Stimulated activated CD4-positive, alpha-beta T cell treated with anti-CD3 and anti-CD28 coated beads, Interleukin-4, amount 100 ng/mL, for 4 hours (primary cell): ENCODE measurements around the gene NPNT.

Experiments used
- DNase-seq, 2 experiments: peaks; one replicate each; pipeline ENCODE4 v3.0.0-alpha.2; 2020

Gene NPNT

DNA sequence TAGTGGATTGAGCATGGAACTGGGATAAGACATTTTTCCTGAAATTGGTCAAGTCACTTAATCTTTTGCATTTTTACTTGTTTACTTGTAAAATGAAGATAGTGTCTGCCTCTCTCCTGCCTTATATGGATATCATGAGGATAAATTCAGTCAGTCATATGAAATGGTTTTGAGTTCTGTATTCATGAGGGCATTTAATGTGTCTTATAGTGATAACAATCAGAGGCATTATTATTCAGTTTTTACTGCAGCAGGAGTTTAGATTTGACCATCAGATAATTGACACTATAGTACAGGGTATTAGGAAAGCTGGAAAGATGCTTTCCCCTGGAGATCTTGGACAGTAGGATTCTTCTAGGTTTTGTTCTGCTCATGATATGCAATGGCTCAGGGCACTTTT lies 26.0 kb downstream of the NPNT start:
- no peak for DNase-seq

DNA sequence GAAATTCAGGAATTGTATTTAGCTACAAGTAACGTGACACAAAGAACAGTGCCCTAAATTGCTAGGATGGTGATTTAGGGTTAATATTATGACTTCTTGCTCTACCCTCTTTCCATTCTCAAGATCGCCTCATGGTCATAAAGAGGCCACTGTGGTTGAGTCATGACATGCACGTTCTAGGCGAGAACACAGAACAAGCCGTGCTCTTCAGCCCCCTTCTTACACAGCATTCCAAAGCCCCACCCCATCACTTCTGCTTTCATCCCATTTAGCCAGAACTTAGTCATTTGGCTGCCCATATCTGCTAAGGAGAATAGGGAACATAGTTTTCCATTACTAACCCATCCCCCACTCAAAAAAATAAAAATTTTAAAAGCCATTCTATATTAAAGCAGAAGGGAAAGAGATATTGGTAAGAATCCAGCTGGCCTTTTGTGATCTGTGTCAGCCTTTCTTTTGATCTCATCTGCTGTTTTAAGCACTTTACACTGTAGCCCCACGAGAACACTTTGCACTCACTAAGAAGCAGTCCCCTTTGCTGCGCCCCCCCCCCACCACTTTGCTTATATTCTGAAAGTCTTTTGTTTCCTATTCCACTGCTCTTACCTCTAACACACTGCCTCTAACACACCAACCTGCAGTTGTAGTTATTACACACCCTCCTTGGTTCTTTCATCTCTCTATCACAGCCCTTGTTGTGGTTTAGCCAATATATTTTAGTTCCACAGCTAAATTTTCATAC lies 28.4 kb downstream of the NPNT start:
- DNase-seq = no peak

GRCh38 chr4:105924341-105924740 lies 29.1 kb downstream of the NPNT start:
- DNase-seq = no peak

DNA sequence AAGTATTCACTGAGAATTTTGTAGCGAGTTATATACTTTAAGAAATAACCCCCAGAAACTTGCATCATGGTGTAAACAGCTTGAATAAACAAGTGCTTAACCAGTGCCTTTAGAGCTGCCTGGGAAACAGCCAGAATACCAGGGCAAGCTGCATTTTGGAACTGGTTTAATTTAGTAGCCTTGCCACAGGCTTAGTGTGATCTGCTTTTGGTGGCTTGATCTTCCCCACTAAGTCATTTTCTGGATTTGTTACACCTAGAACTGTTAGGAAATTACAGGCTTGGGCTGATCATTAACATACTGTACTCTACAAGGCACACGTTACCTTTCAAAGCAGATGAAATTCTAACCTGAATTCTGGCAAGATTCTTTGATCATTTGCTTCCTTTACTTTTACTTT lies 35.4 kb downstream of the NPNT start:
- DNase-seq = no peak

DNA sequence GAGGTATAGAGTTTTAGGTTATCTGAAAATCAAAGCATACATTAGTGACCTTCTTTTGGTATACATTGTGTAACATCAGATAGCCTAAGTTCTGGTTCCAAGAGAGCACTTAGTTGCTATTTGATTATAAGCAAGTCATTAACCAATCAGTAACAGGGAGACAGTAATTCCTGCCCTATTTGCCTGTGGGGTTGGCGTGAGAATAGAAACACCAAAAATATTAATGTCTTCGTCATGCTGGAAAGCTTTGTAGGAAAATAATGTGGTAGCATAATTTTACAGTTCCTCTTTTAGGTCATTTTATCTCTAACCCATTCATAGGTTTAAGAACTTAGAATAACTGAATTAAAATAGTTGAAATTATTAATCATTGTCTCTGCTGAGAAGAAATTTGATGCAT lies 37.8 kb downstream of the NPNT start:
- DNase-seq = no peak

GRCh38 chr4:105934386-105934785 lies 39.1 kb downstream of the NPNT start:
- DNase-seq = no peak

GRCh38 chr4:105936901-105937300 lies 41.6 kb downstream of the NPNT start:
- no peak for DNase-seq

GRCh38 chr4:105937759-105938158 lies 42.5 kb downstream of the NPNT start:
- no peak for DNase-seq

DNA sequence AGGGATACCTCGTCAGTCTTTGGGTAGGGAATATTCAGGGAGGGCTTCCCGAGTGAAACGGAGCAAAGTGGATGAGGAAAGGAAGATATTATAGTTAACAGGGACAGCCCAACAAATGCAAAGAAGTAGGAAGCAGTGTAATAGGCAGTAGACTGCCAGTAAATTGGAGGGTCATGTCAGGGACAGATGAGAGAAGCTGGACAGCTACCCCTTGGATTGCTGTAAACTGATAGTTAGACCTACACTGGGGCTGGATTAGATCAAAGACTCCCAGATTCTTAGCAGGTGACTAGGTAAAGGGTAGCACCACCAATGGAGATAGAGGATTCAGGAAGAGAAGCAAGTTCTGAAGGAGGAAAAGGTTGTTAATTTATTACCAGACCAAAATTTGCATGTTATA lies 48.0 kb downstream of the NPNT start:
- no peak for DNase-seq

- no peak for DNase-seq
Observed at GRCh38 chr4:105944540-105944939, 49.3 kb downstream of the NPNT start.

DNA sequence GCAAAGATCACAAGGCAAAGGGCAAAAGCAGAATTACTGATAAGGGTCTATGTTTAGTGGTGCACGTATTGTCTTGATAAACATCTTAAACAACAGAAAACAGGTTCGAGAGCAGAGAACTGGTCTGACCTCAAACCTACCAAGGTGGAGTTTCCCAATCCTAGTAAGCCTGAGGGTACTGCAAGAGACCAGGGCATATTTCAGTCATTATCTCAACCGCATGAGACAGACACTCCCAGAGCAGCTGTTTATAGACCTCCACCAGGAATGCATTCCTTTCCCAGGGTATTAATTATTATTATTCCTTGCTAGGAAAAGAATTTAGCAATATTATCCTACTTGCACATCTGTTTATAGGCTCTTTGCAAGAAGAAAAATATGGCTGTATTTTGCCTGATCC lies 51.5 kb downstream of the NPNT start:
- no peak for DNase-seq

GRCh38 chr4:105950701-105951100 lies 55.4 kb downstream of the NPNT start:
- DNase-seq = no peak

DNA sequence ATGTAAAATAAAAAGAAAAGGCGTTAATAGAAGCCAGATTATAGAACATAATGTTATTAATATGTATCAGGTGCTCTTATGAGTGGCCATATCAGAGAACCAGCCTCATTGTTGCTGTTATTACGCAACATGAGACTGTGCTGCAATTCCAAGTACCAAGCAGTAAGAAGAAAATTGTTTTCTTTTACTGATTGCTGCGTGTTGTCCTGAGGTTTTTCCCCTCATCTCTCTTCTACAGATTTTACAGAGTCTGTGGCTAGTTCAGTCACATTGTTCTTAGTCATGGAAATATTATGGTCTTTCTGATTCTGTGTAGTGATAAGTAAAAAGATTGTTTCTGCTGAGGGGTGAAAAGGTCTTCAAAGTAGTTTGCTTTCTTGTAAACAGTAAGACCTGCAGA lies 55.9 kb downstream of the NPNT start:
- DNase-seq = no peak

- DNase-seq = no peak
Observed at GRCh38 chr4:105952591-105952990, 57.3 kb downstream of the NPNT start.

GRCh38 chr4:105956569-105956968 lies 61.3 kb downstream of the NPNT start:
- DNase-seq = no peak

- no peak for DNase-seq
Observed at GRCh38 chr4:105957680-105958079, 62.4 kb downstream of the NPNT start.

- no peak for DNase-seq
Observed at GRCh38 chr4:105963461-105964400, 68.5 kb downstream of the NPNT start.

DNA sequence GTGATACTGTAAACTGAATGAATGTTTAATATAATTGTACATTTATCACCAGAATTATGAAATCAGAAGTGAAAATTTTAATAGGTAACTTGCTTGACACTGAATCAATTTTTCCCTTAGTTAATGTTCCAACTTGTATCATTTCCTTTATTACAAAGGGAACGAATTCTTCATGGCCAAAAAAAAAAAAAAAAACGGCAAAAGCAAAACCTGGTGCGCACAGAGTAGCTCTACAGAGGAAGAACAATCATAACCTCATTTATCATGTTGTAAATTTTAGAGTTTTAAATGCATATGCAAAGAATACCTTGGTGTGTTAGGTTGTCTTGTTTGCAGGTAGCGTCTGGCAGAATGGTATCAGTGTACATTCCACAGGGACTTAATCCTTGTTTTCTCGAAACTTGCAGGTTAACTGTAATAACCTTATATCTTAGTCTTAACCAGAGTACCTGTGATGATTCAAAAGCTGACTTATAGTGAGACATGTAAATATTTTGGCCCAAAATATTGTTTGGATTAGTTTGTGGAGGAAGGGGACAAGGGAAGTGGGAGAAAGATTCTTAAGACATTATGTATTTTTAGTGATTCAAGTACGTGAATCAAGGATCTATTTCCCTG lies 70.0 kb downstream of the NPNT start:
- no peak for DNase-seq

DNA sequence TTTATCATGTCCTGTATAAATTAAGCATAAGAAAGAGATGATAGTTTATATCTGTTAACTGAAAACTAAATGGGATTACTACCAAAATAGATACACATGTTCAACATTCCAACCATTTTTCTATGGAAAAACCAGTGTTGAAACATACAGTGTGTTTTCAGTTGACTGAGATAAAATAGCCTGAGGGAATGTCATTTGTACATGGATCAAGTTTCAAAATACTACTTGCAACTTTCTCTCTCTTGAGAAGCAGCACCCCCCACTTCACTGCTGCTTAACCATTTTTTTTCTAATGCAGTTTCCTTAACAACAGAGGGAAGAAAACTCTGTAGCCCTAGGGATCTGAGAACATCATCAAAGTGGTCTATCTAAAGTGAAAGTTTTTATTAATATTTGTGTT lies 70.8 kb downstream of the NPNT start:
- no peak for DNase-seq

DNA sequence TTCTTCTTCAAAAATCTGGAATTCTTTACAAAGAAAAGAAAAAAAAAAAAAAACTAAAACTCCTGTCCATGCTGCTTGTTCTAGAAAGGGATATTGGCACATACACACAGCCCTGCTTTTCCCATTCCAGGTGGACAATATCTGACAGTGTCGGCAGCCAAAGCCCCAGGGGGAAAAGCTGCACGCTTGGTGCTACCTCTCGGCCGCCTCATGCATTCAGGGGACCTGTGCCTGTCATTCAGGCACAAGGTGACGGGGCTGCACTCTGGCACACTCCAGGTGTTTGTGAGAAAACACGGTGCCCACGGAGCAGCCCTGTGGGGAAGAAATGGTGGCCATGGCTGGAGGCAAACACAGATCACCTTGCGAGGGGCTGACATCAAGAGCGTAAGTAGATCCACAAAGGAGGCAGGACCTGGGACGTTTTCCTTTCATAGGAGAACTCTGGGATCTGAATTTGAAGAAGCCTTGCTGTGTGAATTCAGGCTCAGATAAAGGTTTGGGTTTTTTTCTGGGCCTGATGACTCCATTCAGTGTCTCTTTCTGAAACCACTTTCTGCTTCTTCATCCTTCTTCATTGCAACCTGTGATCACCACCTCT lies 71.9 kb downstream of the NPNT start:
- DNase-seq = no peak

GRCh38 chr4:105969575-105969974 lies 74.3 kb downstream of the NPNT start:
- no peak for DNase-seq

GRCh38 chr4:105970371-105970770 lies 75.1 kb downstream of the NPNT start:
- no peak for DNase-seq

DNA sequence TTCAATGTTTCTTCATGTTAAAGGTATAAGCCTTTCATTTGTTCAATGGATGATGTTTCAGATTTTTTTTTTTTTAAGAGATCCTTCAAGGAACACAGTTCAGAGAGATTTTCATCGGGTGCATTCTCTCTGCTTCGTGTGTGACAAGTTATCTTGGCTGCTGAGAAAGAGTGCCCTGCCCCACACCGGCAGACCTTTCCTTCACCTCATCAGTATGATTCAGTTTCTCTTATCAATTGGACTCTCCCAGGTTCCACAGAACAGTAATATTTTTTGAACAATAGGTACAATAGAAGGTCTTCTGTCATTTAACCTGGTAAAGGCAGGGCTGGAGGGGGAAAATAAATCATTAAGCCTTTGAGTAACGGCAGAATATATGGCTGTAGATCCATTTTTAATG lies 75.8 kb downstream of the NPNT start:
- no peak for DNase-seq
